Measurements from ENCODE around the gene TMEM52B.
"Not testable (repeated sequence)": the region's sequence is repeated elsewhere in the genome, so short reads cannot be mapped to it uniquely, and the experiment has no call there.

TMEM52B gene

GRCh38 chr12:10171973-10172728 lies 6.7 kb upstream of the TMEM52B start, which contains the start of gene OLR1:
OLR1 (minus strand) TSS chr12:10172132; CDS start chr12:10172077, 55 bp downstream.
- DNase-seq = no peak

DNA sequence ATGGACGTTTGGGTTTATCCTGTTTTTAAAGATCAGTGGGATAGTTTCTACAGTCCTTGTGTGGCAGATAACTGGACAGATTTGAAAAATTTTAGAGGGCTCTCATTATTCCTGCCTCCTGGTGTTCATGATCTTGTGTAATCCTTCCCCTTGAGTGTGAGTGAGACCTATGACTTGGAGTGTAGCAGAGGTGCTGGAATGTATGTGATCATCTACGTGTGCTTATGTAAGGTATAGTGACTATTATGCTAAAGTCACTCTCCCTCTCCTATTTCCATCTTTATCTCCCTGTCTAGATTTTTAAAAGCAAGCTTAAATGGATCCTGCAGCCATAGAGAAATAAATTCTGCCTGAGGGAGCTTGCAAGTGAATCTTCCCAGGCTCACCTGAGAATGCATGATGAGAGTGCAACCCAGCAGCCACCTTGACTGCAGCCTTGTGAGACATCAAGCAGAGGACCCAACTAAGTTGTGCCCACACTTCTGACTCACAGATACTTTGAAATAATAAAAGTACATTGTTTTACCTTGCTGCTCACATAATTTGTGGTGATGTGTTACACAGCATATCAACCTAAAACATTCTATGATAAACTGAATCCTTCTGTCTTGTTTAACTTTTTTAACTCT lies 3.7 kb upstream of the TMEM52B start:
- no peak for DNase-seq

DNA sequence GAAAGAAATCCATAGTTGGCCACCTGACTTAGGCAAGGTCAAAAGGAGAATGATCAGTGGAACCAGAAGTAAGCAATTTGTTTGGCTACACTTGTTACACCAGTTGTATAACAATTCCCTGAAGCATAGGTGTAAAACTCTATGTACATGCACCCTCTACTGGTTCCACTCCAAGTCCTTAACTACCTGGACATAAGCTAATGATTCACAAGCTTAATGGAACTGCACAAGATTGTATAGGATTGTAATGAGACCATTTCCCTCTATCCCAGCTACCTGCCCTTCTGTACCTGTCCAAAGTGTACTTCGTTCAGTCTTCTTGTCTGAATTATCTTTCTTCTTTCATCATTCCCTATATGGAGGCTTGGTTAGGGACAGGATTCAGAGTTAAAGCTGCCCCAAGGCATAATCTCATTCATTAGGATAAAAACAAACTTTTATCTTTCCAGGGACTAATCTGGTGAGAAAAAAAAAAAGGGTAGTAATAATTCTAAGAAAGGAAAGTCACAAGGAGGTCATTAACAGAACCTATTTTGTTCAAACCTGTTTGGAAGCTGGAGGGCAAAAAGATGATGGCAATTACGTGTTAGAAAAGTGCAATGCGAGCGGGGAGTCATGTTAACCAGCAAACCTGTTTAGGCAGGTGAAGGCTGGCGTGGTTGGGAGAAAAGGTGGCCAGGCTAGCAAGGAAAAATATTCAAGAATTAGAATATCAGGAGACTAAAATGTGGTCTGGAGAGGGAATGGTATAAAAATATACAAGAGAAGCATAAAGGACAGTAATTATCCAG lies 2.8 kb upstream of the TMEM52B start:
- DNase-seq = no peak

DNA sequence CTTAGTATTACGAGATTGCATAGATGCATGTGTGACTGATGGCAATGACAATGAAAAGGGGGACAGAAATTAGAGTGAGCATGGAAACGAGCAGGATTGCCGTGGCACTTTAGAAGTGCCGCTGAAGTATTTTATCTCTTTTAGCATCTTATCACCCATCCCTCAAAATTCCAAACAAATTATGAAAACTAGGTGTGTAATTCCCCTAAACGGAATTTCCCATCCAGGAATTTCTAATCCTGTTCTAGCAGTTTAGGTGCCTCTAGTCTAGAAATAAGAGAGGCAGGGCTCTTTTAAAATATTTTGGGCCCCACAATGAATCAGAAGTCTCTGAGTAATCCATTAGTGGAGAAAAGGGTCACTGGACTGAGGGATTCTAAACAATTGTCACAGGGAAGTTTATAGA lies 947 bp downstream of the TMEM52B start:
- no peak for DNase-seq

DNA sequence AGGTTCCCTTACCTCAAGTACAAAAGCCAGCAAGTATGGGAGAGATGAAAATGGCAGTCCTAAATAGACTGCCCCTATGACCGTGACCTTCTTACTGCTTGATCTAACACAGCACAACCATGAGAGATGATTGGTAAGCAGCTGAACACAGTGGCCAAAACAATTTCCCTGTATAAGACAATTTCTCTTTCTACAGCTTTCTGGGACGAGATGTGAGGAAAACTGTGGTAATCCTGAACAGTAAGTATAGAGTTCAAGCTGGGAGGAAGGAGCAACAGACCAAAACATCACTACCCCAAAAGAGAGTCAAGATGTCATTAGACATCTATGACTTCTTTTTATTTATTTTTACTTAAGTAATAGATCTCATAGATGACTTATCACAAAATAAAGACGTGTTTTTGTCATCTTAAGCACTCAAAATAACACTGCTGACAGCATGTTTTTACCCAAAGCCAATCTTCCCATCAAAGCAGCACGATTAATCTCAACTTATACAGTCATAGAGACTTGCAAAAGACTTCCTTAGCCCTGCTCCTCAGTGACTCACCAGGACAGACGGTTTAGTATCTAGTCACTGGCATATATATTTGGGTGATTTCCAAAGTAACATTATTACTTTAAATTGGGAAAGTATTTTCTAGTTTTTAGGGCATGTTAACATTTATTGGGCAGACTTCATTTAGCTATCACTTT lies 3.7 kb downstream of the TMEM52B start:
- DNase-seq = no peak

DNA sequence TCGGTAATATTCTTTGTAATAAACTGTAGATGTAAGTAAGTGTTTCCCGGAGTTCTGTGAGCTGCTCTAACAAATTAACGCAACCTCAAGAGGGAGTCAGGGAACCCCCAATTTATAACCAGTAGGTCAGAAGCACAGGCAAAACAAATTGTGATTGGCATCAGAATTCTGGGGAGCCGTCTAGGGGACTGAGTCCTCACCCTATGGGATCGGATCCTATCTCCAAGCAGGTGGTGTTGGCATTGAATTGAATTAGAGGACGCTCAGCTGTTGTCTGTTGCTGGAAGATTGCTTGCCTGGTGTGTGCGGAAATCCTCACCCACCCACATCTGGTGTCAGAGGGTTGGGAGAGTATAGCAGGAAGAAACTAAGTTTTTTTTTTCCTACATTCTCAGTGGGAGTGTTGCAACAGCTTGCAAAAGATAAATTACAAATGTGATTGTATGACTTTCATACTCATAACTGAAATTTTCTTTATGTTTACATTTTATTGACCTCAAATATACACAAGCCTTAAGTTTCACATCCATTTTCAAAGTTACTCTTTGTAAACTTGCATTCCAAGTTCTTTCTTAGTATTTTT lies 5.5 kb downstream of the TMEM52B start:
- DNase-seq = no peak

DNA sequence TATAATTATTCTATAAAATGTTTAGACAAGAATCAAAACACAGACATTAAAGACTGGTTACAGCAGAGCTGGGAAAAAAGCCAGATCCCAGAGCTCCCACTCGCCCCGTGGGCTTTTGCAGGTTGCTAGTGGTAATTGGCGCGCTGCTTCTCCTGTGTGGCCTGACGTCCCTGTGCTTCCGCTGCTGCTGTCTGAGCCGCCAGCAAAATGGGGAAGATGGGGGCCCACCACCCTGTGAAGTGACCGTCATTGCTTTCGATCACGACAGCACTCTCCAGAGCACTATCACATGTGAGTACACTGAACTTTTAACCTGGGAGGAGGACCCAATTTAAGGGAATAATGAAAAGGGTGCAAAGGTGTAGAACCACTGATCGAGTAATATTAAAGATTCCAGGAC lies 7.5 kb downstream of the TMEM52B start:
- DNase-seq = no peak

GRCh38 chr12:10186958-10187357 lies 8.1 kb downstream of the TMEM52B start:
- not testable (repeated sequence) for DNase-seq

DNA sequence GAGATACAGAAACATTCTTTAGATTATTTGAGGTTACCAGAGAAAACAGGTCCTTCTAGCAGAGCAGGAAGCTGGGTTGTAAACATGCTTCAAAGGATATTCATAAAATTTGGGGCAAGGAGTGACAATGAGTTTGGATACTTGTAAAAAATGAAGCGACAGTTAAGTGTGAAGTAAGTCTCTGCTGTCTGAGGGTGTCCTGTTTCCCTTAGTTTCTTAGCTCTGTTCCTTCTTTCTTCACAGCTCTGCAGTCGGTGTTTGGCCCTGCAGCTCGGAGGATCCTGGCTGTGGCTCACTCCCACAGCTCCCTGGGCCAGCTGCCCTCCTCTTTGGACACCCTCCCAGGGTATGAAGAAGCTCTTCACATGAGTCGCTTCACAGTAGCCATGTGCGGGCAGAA lies 10.8 kb downstream of the TMEM52B start:
- DNase-seq = no peak

GRCh38 chr12:10190558-10191388 lies 11.9 kb downstream of the TMEM52B start:
- DNase-seq = no peak

- DNase-seq = no peak
Measured at GRCh38 chr12:10191865-10192264, 13.0 kb downstream of the TMEM52B start.

- DNase-seq = no peak
Measured at GRCh38 chr12:10194160-10194670, 15.4 kb downstream of the TMEM52B start.

DNA sequence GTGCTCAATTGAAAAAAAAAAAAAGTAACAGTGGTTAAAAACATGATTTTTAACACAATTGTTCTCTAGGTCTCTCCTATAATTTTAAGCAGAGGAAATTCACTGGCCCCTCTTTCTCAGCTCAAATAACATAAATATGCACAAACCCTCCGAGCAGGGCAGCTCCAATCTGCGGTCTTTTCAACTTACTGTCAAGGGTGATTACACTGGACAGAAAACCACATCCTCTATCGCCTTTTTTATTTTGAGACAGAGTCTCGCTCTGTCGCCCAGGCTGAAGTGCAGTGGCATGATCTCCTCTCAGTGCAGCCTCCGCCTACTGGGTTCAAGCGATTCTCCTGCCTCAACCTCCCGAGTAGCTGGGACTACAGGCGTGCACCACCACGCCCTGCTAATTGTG lies 17.4 kb downstream of the TMEM52B start:
- no peak for DNase-seq

GRCh38 chr12:10197879-10198278 lies 19.0 kb downstream of the TMEM52B start:
- no peak for DNase-seq

DNA sequence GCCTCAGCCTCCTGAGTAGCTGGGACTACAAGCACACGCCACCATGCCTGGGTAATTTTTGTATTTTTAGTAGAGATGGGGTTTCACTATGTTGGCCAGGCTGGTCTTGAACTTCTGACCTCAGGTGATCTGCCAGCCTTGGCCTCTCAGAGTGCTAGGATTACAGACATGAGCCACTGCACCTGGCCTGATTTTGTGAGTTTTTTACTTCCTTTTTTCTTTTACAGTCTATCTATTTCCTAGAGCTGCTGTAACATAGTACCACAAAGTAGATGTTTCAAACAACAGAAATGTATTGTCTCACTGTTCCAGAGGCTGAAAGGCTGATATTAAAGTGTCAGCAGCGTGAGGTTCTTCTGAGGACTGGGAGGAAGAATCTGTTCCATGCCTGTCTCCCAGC lies 25.7 kb downstream of the TMEM52B start:
- DNase-seq = not testable (repeated sequence)

DNA sequence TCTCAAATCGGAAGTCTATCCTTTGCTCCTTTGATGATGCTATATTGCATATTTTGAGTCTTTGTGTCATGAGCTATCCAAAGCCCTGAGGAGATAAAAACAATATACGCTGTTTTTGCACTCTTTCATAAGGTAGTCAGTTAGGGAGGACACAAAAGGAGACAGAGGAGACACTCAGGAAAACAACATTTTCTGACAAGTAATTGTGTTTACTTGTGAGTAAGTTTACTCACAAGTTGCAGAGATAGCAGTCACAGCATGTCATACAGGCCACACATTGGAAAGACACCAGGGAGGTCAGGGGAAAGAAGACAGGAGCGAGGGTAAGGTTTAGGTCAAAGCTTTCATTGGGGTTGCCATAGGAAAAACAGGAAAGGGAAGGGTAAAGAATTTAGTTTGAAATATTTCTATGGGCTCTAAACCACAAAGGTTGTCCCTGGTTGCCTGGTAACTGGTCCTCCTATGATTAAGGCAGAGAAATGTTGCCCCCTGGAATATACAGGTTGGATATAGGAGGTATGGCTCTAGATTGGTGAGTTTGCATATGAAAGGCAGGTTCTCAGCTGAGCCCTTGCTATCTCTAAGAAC lies 26.5 kb downstream of the TMEM52B start:
- DNase-seq = no peak

DNA sequence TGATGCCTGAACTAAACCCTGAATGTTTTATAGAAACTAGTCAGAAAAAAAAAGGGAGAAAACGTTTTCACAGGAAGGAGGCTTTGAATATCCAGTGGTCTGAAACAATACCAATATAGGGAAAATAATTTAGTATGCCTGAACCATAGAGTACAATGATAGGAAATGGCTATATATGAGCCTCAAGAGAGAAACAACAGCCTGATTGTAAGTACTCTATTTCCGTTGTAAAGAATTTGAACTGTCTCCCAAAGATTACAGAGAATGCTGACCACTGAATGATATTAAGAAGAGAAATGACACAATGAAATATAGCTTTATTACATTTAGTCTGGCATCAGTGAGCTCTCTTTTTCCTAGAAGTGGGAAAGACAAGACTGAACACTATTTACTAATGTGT lies 28.3 kb downstream of the TMEM52B start:
- no peak for DNase-seq

GRCh38 chr12:10210225-10210624 lies 31.4 kb downstream of the TMEM52B start:
- no peak for DNase-seq

DNA sequence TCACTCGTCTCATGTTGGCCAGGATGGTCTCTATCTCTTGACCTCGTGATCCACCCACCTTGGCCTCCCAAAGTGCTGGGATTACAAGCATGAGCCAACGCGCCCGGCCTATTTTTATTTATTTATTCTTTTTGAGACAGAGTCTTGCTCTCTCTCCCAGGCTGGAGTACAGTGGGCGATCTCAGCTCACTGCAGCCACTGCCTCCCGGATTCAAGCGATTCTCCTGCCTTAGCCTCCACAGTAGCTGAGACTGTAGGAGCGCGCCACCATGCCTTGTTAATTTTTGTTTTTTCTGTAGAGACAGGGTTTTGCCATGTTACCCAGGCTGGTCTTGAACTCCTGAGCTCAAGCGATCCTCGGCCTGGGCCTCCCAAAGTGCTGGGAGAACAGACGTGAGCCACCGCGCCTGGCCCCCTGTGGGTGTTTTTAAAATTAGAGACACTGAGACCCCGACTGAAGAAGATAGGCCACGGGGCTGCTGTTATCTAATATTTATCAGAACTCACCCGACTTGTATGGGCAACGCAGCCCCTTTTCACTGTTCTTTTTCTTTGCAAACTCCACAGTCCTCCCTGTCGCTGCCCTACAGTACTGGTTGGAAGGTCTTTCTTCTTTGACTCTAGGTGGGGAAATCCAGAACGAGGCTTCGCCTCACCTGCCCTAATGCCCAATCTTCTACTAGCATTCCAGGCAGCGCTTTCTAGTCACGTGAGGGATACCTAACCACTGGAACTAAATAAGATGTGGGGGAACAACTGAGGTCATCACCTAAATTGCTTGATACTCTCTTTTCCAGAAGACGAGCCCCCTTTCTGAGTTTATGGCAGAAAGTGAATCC lies 32.5 kb downstream of the TMEM52B start:
- no peak for DNase-seq
